Breast epithelium (tissue), 3 donors: ENCODE results near the gene CLDN15.

Source experiments
- CTCF ChIP-seq, 3 donors: fragments of 450-650 bp; IDR thresholded peaks; one replicate each; pipeline ENCODE4 v1.5.1; 2016 to 2017; ENCODE audit warnings: antibody characterized with exemption in 3 of 3, mild to moderate bottlenecking in 3 of 3, moderate library complexity in 3 of 3
- POLR2A ChIP-seq: fragments of 450-650 bp; IDR thresholded peaks from one replicate; pipeline ENCODE4 v1.6.1; 2016; ENCODE audit warnings: antibody characterized with exemption, mild to moderate bottlenecking, moderate library complexity

GRCh38 chr7:101226721-101227120 is 10.9 kb downstream of the CLDN15 start:
- TF ChIP-seq CTCF (IDR thresholded peaks at IDR 0.05), result no peak
- TF ChIP-seq POLR2A, result no peak
